ENCODE results near the gene CDH4.

The CDH4 gene

GRCh38 chr20:61726979-61727378 is 474.9 kb downstream of the CDH4 start:
- no peak overlapping the region for H3K27ac ChIP-seq
- TF ChIP-seq ZFX (IDR thresholded peaks at IDR 0.05) = no peak

DNA sequence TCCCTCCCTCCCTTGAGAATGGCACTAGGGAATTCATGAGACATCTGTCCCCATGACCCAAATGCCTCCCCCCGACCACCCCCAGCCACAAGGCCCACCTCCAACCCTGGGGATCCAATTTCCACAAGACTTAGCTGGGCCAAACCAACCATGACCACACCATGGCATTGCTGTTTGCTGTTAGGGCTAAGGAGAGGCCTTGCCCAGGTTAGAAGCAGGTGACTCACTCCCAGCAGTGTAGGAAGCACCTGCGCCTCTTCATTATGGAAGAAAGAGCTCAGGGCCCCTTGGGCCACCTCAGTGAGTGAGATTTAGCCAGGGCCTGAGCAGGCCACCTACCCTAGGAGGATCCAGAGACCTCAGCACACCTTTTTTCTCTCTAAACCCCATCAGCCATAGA is 475.7 kb downstream of the CDH4 start:
- H3K27ac ChIP-seq = no peak overlapping the region
- TF ChIP-seq CTCF (conservative IDR thresholded peaks at IDR 0.05) = no peak
- no peak for TF ChIP-seq ZFX (IDR thresholded peaks at IDR 0.05)

- H3K27ac ChIP-seq = no peak overlapping the region
- TF ChIP-seq ZFX (IDR thresholded peaks at IDR 0.05) = no peak
- no peak for TF ChIP-seq CTCF (conservative IDR thresholded peaks at IDR 0.05)
Observed at GRCh38 chr20:61728326-61728725, 476.3 kb downstream of the CDH4 start.

DNA sequence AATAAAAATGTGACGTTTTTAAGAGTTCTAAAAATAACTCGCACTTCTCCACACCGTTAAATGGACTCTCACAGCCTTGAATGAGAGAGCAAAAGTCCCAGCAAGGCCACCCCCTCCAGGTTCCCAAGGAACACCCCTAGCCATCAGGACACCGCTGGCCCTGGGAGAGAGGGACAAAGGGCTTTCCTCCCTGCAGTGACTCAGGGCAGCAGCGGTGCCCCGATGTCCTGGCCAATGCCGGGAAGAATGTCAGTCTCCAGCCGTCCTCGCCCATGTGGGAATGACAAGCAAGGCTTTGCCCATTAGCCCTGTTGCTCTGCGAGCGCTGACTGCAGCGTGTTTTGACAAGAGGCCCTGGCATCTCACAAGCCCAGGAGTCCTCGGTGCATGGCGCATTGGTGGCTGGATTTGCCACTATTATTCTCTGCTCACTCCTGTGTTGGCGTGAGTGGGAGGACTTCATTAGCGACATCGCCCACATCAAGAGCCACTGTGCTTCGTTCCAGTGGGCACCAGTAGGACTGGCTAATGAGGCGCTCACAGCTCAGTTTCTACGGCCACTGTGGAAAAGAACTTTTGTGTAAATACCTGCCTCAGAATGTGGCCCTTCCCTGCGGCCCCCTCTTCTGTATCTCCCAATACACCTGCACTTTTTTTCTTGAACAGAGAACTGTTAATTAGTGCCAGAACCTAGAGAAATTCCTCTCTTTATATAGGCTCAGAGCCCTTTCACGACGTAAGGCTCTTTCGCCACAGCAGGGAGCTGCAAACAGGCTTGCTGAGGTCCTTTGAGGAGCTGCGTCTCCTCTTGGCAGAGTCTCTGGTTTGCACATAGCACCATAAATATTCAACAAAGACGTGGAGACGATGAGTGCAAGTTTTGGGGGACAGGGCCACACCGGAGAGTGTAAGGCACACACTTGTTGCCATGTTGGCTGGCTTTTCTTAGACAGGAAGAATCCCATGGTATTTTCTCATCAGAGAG is 477.0 kb downstream of the CDH4 start:
- no peak overlapping the region for H3K27ac ChIP-seq
- TF ChIP-seq ZFX (IDR thresholded peaks at IDR 0.05) (no peak), CTCF (conservative IDR thresholded peaks at IDR 0.05) (no peak)

DNA sequence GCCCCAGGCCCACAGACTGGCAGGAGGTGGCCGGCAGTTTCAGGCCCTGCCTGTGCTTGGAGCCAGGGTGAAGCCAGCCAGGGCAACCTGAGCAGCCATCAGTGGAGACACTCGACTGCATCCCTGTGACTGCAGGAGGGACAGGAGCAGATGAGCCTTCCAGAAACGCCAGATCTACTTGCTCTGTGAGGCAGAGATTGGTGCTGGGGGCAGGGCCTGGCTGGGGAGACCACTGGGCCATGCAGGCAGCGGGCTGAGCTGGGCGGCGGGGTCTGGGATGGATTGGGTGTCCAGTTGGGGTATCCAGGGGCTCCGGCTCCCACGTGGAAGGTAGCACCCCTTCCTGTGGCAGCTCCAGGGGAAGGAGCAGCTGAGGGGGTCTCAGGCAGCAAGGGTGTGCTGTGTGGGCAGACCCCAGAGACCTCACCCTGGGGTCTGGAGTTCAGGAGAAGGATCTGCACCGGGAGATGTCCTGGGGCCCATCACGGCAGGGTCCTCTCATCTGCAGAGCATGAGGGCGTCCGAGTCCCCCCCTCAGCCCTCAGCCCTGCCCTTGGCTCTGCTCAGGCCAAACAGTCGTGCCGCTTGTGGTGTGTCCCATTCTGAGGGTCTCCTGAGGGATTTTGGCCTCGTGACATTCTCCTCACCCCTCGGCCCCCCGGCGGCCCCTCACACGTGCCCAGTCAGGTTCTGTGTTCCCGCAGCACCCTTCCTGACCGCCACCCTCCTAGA is 478.7 kb downstream of the CDH4 start:
- TF ChIP-seq ZFX (IDR thresholded peaks at IDR 0.05) = no peak
- TF ChIP-seq CTCF (conservative IDR thresholded peaks at IDR 0.05) = no peak
- no peak overlapping the region for H3K27ac ChIP-seq

GRCh38 chr20:61731363-61732181 is 479.5 kb downstream of the CDH4 start:
- H3K27ac ChIP-seq = no peak overlapping the region
- TF ChIP-seq ZFX (IDR thresholded peaks at IDR 0.05) (no peak), CTCF (conservative IDR thresholded peaks at IDR 0.05) (no peak)

GRCh38 chr20:61732511-61733210 is 480.6 kb downstream of the CDH4 start:
- TF ChIP-seq ZFX (IDR thresholded peaks at IDR 0.05) (no peak), CTCF (conservative IDR thresholded peaks at IDR 0.05) (no peak)
- H3K27ac ChIP-seq = no peak overlapping the region

All from C4-2B (cell line).